ENCODE measurements around the gene CHEK1. TPM values are rescaled to one million over a fixed set of nuclear protein-coding genes. Genes with fewer than 3 reads are reported as not detected.
A peak's percentile ranks its signal among the peaks of the same experiment; 100 is the strongest.

The CHEK1 gene
- total and polyA plus RNA-seq, 9 of the 15 experiments (the other 6 are each of a cell fraction or from before 2014, with no cell fraction given) = 62.6 to 108 (median 87.5) TPM

- TF ChIP-seq HBP1 (CRISPR knock-in tag; IDR thresholded peaks at IDR 0.05) = peak; percentile 95
- no peak for TF ChIP-seq NFE2 (IDR thresholded peaks at IDR 0.05; ENCODE audit: low read depth)
- TF ChIP-seq ZNF778 (CRISPR knock-in tag; IDR thresholded peaks at IDR 0.05) = no peak
- TF ChIP-seq SIRT6 (IDR thresholded peaks at IDR 0.05; ENCODE audit: low read depth, low read length) = peak; percentile 67
- TF ChIP-seq SRSF7 (optimal IDR thresholded peaks at IDR 0.05; ENCODE audit: low read depth, low read length) = no peak
- peak; percentile 90 for TF ChIP-seq EGR1 (conservative IDR thresholded peaks at IDR 0.05)
- TF ChIP-seq ZFP30 (CRISPR knock-in tag; IDR thresholded peaks at IDR 0.05; ENCODE audit: borderline replicate concordance) = no peak
- TF ChIP-seq GATAD2A (IDR thresholded peaks at IDR 0.05) = peak; percentile 78
- TF ChIP-seq ZBTB7A (IDR thresholded peaks at IDR 0.05; ENCODE audit: borderline replicate concordance, control insufficient read depth, low read depth, low read length) = peak; percentile 22; the same call in 1 of the 2 replicates
- peak; percentile 75; the same call in 1 of the 2 replicates for TF ChIP-seq ZNF232 (CRISPR knock-in tag; IDR thresholded peaks at IDR 0.05)
- TF ChIP-seq PTBP1 (IDR thresholded peaks at IDR 0.05; ENCODE audit: low read depth, low read length) = peak; percentile 58; the same call in 1 of the 2 replicates
- peak; percentile 91 for TF ChIP-seq CREB1 (IDR thresholded peaks at IDR 0.05)
- peak; percentile 92 for TF ChIP-seq CREB1 (CRISPR knock-in tag; IDR thresholded peaks at IDR 0.05)
- TF ChIP-seq TARDBP (IDR thresholded peaks at IDR 0.05) = no peak; the same call in 1 of the 2 replicates
- TF ChIP-seq KLF6 (CRISPR knock-in tag; IDR thresholded peaks at IDR 0.05; ENCODE audit: borderline replicate concordance) = peak; percentile 62; the same call in 1 of the 2 replicates
- TF ChIP-seq ELK1 (CRISPR knock-in tag; IDR thresholded peaks at IDR 0.05) = no peak
- TF ChIP-seq NFATC3 (IDR thresholded peaks at IDR 0.05) = no peak; the same call in 1 of the 2 replicates
- TF ChIP-seq POLR2G (IDR thresholded peaks at IDR 0.05; ENCODE audit: low read depth, low read length) = peak; percentile 98
- TF ChIP-seq LARP7 (IDR thresholded peaks at IDR 0.05) = peak; percentile 77; the same call in 1 of the 2 replicates
- no peak for TF ChIP-seq ZNF124 (CRISPR knock-in tag; IDR thresholded peaks at IDR 0.05)
- TF ChIP-seq E2F3 (CRISPR knock-in tag; IDR thresholded peaks at IDR 0.05) = peak; percentile 100
- TF ChIP-seq ZNF76 (CRISPR knock-in tag; IDR thresholded peaks at IDR 0.05; ENCODE audit: borderline replicate concordance) = no peak; the same call in 1 of the 2 replicates
- TF ChIP-seq SAFB2 (IDR thresholded peaks at IDR 0.05; ENCODE audit: borderline replicate concordance, low read depth, low read length, severe bottlenecking) = no peak
- TF ChIP-seq PCBP1 (IDR thresholded peaks at IDR 0.05; ENCODE audit: low read depth, low read length, poor library complexity, severe bottlenecking) = no peak
- TF ChIP-seq ZNF324 (CRISPR knock-in tag; IDR thresholded peaks at IDR 0.05) = 0 out of 2 replicates have a peak, but pooled peaks have one; percentile 17
- no peak for TF ChIP-seq FOXP4 (CRISPR knock-in tag; IDR thresholded peaks at IDR 0.05; ENCODE audit: borderline replicate concordance)
These were observed 796 bp downstream of the CHEK1 start (continued) for GRCh38 chr11:125625630-125626287.
